ENCODE results near the gene B3GNT2.
"Not testable (repeated sequence)": the region's sequence is repeated elsewhere in the genome, so short reads cannot be mapped to it uniquely, and the experiment has no call there.

The B3GNT2 gene, protein sequence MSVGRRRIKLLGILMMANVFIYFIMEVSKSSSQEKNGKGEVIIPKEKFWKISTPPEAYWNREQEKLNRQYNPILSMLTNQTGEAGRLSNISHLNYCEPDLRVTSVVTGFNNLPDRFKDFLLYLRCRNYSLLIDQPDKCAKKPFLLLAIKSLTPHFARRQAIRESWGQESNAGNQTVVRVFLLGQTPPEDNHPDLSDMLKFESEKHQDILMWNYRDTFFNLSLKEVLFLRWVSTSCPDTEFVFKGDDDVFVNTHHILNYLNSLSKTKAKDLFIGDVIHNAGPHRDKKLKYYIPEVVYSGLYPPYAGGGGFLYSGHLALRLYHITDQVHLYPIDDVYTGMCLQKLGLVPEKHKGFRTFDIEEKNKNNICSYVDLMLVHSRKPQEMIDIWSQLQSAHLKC

DNA sequence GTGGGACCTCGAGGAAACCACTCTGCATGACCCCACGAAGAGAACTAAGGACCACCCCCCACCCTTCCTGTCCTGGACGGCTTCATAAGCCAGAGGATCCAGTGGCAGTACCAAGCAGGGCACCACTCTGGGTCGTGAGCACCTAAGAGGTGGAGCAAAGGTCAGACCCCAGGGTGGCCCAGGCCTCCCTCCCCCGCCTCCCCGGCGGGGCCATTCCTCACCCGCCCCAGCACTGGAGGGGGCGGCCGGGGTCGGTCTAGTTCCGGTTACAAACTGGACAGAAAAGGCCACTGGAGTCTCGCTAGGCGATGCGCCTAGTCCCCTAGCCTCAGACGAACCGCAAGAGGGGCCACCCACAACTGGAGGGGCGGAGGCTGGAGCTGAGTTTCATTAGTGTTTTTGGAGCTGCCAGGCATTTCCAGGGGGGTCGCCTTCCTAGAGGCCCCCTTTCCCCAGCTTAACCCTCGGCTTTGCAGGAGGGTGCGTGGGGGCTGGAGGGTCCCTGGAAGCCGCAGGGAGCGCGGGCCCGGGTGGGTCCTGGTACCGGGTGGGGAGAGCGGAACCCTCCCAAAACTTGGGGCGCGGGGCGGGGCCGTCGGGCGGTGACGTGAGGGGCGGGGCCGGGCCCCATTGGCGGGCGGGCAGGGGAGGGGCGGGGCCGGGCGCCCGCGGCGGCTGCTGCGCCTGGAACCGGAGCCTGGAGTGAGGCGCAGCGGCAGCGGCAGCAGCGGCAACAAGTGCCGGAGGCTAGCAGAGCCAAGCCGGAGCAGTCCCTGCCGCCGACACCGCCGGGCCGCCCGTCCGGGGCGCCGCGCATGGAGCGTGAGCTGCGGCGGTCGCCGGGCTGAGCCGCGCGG, at the start of gene B3GNT2:
Gene B3GNT2 (plus strand): TSS at position 695 of the 857 bp plus-strand sequence. CDS start 26,106 bp downstream, outside the sequence.
- no peak for DNase-seq

DNA sequence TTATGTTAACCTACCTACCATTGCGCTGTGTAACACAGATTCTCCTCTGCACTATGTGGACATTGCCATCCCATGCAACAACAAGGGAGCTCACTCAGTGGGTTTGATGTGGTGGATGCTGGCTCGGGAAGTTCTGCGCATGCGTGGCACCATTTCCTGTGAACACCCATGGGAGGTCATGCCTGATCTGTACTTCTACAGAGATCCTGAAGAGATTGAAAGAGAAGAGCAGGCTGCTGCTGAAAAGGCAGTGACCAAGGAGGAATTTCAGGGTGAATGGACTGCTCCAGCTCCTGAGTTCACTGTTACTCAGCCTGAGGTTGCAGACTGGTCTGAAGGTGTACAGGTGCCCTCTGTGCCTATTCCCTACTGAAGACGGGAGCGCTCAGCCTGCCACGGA, 49.1 kb upstream of the B3GNT2 start:
- DNase-seq = not testable (repeated sequence)

DNA sequence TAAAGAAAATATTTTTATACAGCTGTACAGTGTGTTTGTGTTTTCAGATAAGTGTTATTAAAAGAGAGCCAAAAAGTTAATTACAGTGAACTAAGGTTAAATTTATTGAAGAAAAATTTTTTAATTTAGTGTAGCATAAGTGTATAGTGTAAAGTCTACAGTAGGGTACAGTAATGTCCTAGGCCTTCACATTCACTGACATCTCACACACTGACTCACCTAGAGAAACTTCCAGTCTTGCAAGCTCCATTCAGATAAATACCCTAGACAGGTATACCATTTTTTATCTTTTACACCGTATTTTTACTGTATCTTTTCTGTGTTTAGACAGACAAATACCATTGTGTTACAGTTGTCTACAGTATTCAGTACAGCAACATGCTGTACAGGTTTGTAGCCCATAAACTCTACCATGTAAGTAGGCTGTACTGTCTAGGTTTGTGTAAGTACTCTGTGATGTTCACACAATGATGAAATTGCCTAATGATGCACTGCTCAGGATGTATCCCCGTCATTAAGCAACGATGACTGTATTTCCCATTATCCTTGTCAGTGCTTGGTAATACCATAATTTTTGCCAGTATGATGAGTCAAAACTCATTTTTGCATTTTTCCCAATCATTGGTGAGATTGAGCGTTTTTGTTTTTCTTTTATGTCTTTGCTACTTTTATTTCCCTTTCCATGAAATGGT, 48.2 kb upstream of the B3GNT2 start:
- no peak for DNase-seq

DNA sequence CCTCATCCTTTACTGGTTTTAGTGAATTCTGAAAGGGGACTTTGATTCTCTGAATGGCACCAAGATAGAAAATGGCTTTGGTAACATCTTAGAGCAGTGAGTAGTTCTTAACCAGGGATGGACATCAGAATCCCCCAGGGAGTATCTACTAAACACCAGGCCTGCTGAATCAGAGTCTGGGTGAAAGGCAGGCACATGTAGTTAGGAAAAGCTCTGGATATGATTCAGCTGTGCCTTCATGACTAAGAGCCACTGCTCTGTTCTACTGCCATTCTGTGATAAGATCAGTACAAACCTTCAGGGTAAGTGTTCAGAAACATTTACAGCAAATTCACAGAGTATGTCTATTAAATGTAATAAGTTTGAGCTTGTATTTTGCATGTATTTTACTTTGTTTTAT, 46.2 kb upstream of the B3GNT2 start:
- DNase-seq = no peak

DNA sequence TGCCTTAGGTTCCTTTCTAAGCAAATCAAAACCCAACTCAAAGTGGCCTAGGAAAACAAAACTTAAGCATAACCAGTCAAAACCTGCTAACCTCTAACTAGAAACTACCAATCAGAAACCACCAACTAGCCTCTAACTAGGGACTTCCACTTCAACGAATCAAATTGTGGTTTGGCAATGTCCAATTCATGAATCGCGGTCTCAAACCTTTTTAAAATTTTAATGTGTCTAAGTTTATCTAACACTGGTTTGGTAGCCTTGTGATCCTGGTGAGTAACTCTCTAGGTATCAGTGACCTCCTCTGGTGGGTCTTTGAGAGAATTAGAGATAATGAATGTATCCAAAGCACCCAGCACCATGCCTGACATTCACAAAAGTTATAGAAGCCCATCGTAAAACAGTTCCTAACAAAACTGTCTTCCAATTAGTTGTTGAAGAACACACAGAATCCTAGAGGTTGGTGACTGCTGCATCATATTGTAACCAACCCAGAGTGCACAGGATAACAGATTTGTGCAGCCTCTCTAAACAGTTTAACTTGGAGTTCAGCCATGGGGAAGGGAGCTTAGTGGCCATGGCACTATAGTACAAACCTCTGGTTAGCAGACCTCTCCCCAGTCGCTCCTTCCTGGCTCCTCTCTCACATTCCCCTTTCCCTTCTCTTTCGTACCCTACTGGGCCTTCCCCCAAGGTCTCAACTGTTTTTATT, 45.2 kb upstream of the B3GNT2 start:
- no peak for DNase-seq

DNA sequence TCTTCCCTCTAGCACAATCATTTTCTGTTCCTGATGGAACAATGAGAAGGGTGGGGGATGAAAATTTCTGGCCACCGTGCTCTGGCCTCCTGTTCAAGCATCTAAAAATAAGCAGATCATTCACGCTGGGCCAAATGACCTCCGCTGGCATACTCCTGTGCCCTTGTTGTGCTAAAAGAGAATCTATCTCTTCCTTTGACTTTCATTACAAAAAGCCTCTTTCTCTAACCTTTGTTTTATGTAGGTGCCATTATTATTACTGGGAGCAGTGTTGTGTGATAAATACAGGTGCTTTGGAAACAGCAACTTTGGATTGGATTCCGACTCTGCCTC, 44.6 kb upstream of the B3GNT2 start:
- DNase-seq = no peak

DNA sequence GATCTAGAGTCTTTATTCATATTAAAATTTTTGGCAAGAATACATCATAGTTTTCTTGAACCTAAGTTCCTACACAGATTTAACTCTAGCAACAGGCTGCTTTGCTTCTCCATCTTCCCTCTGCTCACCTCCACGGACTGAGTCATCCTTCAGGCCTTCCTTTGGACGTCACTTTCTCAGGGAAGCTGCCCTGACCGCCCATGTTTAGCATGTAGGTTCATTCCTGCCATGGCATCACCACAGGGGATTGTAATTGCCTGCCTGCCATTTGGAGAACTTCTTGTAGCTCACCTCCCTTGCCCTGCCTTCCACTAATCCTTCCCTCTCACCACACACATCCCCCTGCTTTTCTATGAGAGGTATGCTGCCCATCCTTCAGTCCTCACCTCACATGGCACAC, 43.9 kb upstream of the B3GNT2 start:
- DNase-seq = no peak

DNA sequence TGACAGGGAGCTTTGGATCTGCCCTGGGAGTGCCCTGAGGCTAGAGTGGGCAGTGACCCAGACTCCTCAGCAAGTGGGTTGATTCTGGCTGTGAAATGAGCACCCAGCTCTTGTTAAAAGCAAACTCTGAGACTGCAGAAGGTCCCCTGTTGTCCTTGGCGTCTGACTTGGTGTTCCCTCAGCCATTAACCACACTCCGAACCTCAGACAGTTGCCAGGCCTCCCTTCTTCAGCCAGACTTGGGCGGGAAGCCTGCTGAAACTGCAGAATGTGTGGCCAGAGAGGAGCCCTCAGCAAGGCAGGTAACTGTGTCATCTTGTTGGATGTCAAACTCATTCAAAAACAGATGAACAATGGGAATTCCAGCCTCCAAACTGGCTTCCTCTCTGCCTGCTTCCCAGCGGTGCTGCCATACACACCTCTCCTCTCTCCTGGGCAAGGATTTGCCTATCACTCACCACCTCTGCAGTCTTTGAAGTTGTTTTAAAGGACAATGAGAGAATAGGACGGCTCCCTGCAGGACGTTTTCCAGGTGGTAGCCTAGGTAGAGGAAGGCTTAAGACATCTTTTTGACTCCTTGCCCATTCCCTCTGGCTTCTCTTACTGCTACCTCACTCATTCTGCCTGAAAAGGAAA, 38.9 kb upstream of the B3GNT2 start:
- DNase-seq = no peak

DNA sequence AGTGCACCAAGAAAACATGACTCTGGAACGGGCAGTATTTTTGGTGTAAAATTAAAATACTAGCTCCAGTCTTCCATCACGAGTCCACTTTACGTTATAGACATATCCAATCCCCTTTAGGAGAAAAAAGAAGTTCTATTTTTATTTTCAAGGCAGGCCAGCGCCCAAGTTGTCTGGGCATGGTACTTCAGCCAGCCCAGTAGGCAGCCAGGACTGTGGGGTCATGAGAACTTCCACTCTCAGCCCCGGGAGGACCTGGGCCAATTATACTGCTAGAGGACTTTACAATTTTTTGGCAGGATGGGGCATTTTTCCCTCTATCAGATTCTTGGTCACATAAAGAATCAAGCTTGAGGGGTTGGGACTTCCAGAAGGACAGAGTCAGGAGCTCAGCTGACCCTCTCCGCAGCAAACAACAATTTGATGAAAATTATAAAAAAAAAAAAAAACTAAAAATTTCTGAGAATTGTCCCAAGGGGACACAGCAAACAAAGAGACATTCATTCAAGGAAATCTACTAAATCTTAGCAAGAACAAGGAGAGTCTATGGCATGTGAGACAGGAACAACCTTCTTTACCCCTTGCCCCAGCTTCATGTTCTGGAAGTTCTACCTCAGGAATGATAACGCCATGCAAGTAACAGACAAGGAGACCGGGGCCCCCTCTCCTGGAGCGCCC, 37.3 kb upstream of the B3GNT2 start:
- no peak for DNase-seq

DNA sequence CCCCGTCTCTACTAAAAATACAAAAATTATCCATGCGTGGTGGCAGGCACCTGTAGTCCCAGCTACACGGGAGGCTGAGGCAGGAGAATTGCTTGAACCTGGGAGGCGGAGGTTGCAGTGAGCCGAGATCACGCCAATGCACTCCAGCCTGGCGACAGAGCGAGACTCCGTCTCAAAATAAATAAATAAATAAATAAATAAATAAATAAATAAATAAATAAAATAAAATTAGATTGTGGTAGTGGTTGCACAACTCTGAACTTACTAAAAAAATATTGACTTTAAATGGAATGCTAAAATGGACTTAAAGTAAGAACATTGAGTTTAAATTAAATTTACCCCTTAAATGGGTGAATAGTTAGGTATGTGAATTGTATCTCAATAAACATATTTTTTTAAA, 35.2 kb upstream of the B3GNT2 start:
- not testable (repeated sequence) for DNase-seq

DNA sequence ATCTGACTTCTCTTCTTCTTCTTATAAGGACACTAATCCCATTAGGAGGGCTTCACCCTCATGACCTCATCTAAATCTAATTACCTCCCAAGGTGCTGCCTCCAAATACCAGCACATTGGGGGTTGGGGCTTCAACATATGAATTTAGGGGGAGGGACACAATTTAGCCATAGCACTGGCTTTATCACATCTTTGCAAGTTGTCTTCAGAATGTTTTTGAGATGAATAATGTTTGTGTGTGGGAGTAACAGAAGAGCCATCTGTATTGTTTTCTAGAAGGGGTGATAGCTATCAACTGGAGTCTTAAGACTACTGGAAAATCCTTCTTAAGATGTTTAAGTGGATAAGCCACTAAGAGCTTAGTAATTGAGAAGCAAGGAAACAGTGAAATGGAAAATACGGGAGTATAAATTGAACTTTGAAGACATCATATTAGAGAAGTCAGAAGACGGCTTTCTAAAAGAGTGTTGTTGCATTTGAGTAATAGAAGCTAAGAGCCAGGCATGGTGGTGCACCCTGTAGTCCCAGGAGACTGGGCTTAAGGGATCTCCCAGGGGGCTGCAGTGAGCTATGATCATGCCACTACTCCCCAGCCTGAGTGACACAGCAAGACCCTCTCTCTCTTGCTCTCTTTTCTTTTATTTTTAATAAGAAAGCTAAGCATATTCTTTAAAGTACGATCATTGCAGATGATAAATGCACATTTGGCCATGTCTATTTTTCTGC, 32.6 kb upstream of the B3GNT2 start:
- no peak for DNase-seq

DNA sequence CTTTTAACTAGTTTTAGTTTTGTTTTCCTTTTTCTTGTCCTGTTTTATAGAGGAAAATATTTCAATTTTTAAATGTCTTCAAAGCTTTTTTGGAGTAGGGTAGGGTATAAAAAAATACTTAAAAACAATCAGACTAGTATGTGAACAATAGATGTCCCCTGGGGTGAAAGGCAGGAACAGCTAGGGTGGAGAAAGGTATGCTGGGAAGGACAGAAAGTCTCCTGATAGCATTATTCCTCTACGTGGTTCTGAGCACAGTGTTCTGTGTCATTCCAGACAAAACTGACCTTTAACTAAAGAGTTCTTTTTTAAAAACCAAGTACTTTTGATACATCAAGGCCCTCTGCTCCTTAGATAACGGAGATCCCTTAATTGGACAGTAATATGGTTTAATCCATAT, 32.1 kb upstream of the B3GNT2 start:
- no peak for DNase-seq

DNA sequence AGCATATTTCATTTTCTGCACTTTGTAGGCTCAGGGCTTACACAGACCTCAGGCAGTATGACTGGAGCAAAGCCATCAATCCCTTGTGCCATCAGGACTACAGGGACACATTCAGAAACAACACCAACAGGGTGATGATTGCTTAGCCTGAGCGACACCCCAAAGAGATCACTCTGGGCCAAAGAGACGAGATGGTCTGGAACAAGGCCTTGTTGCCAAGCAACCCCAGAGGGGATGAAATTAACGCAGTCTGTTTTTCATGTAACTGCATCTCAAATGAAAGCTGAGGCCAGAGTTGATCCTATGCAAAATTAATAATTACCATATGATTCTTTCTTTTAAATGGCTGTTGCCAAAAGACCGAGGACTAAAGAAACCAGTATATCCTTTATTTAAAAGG, 20.2 kb upstream of the B3GNT2 start:
- DNase-seq = no peak

DNA sequence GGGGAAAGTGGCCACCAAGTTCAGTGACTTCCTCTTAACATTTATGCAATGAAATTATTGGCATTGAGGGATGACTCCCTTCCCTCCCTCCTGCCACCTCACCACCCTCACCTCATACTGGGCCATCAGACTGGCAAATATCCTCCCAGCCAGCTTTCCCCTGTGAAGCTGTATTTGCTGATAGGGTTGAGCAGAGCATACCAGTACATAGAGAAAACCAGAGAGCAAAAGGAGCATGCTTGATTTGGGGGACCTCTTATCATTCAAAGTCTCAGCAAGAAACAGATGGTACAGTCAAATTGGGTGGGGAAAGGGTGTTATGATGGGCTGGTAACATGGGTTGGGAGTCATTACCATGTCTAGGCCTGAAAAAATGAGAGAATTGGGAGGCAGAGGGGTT, 19.1 kb upstream of the B3GNT2 start:
- DNase-seq = no peak

DNA sequence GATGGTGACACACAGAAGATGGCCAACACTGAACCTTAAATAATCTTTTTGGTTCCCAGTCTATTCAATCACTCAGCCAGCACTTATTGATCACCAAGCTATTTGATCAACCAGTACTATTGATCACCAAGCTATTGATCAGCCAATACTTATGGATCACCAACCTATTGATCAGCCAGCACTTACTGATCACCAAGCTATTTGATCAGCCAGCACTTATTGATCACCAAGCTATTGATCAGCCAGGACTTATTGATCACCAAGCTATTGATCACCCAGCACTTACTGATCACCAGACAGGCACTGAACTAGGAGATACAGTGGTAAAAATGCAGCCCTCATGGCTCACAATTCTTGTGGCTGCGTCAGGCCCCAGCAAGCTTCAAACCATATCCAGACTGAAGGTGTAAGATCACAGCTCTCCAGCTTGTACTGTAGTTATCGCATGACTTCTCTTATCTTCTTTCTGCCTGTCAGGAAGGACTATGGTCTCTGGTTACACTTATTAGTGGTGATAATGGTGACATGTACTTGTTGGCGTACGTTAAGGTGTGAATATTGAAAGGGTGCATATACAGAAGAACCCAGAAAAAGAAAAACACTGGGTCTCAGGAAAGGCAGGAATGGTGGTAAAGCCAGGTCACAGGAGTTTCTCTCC, 18.4 kb upstream of the B3GNT2 start:
- DNase-seq = no peak

DNA sequence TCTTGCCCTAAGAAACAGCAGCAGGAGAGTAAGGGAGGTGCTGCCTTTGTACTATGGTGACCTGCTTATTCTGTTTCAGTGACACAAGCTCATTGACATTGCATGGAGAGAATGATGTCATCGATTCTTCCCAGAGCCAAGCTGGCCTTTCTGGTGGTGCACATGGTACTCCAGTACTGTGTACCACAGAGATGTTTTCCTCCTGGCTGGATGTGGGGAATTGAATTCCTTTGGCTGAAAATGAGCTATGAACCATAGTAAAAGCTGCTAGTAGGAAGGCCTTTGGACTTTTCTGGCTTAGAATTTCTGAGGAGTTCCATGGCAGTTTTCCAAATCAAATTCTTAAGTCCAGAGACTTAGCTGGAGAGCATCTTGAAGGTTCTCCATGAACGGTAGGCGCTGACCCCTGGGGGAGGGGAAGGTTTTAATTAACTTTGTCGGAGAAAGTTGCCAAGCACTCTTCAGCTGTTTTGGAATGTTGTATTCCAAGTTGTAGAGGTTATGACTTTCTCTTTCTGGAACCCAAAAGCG, 17.1 kb upstream of the B3GNT2 start:
- DNase-seq = no peak

DNA sequence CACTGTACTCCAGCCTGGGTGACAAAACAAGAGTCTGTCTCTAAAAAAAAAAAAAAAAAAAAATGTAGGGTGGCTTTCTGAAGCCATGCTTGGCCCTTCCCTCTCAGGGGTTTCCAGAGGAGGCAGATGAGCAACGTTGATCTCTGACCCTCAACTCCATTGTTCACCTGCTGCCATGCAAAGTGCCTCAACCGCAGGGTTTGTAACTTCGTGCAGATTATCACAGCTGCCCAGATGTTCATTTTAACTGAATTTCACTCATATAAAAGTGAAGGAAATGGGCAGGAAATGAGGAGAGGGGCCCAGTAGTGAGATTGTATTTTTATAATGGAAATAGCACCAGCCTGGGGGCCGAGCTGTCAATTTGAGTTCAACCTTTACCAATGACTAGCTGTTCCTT, 14.9 kb upstream of the B3GNT2 start:
- DNase-seq = no peak

DNA sequence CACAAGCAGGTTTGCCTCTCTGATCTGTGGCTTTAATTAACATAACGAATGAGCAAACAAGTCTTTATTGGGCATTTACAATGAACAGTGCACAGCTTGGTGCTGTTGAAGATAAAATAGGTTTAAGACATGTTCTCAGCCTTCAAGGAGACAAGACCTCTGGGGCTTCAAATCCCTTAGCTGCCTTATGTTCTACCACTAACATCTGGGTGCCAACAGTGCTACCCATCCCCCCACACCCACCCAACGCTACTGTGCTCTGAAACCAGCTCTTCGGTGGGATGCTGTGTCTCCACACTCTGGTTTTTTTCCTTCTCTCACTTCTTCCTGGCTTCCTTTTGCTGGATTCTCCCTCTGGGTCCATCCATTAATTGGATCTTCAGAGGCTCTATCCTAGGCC, 14.1 kb upstream of the B3GNT2 start:
- DNase-seq = no peak

DNA sequence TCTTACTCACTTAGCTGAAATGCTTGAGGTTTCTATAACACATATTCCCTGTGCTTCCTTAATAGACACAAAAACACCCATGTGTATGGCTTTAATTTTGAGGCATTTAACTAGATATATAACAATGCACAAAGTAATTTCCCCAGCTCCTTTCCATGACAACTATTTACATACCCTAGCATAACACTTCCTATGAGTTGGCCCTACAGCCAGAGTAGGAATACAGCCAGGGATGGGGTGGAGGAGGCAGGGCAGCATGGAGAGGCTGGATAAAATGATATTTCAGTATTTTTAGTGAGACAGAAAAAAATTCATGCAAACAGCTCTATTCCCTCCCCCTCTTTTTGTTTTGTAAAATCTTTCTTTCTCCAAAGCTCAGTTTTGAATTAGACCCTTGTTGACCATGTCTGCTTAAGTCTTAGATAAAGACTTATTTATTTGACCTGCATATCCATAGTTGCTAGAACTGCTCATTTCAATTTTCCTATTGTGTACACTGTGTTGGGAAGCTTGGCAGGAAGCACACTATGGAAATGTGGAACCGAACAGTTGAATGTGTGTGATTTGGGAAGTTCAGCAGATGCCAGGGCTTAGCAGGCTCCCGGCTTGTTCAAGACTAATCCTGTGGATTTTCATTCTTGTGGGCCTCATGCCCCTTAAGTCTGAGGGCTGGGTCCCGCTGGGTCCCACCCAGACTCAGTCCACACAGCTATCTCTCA, 11.2 kb upstream of the B3GNT2 start:
- no peak for DNase-seq

Data from GOT3 (cell line).